OCI-LY7 (cell line): ENCODE measurements around the gene IPO13.

ENCODE experiments used
- EZH2phosphoT487 ChIP-seq: fragments of 200-600 bp; sonication (generic); IDR thresholded peaks from 2 replicates; pipeline ENCODE4 v1.6.1; 2018; ENCODE audit warnings: low read depth, borderline replicate concordance, mild to moderate bottlenecking, mixed run types, antibody characterized with exemption, low read length, moderate library complexity, mixed read lengths
- TF ChIP-seq, protein P1 (sequence below): fragments of 200-600 bp; sonication (generic); conservative IDR thresholded peaks from 2 replicates; pipeline ENCODE4 v1.5.1; 2014; ENCODE audit warnings: mild to moderate bottlenecking, antibody characterized with exemption, low read length, moderate library complexity, mixed read lengths

DNA sequence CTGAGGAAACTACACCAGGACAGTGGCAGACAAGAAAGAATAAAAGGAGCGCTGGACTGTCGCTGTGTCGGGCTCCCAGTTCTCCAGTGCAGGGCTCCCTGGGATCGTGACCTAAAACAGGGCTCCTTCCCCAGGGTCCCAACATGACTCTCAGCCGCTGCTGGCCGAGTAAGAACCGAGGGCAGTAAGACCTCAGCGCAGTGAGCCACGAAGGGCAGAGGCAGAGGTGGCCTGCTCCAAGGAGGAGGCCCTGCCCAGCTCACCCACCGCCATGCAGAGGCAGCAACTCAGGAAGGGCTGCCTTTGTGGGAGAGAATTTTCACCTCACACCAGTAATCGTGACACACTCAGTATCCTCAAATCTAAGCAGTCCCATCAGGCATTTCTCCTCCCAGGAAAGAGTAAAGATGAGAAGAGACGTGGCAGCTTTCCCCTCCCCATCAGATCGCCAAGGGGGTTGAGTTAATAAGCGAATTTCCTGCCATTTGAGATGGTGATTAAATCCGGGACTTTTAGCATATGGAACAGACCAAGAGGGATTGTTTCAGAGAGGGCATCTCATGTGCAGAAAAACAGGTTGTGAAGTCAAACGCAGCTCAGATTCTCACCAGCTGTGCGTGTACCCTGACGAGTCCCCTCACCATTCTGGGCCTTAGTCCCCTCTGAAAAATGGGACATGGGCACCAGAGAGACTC is 32.9 kb upstream of the IPO13 start:
- TF ChIP-seq, protein P1, sequence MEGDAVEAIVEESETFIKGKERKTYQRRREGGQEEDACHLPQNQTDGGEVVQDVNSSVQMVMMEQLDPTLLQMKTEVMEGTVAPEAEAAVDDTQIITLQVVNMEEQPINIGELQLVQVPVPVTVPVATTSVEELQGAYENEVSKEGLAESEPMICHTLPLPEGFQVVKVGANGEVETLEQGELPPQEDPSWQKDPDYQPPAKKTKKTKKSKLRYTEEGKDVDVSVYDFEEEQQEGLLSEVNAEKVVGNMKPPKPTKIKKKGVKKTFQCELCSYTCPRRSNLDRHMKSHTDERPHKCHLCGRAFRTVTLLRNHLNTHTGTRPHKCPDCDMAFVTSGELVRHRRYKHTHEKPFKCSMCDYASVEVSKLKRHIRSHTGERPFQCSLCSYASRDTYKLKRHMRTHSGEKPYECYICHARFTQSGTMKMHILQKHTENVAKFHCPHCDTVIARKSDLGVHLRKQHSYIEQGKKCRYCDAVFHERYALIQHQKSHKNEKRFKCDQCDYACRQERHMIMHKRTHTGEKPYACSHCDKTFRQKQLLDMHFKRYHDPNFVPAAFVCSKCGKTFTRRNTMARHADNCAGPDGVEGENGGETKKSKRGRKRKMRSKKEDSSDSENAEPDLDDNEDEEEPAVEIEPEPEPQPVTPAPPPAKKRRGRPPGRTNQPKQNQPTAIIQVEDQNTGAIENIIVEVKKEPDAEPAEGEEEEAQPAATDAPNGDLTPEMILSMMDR: no peak
- no peak for TF ChIP-seq EZH2phosphoT487
